HEK293 (cell line): ENCODE results near the gene RSL24D1.

Experiments used
- CTCF ChIA-PET: fragments of 350-600 bp; formaldehyde crosslinking; extraction: SDS; loops from one replicate; lab custom pipeline; 2021; ENCODE audit warnings: antibody characterized with exemption; lab: Yijun Ruan, JAX
- POLR2A ChIA-PET: fragments of 300-600 bp; formaldehyde crosslinking; extraction: SDS; loops from one replicate; lab custom pipeline; 2020; ENCODE audit warnings: antibody characterized with exemption, inconsistent platforms; lab: Yijun Ruan, JAX
- H3K27ac ChIP-seq: fragments of 200-500 bp; sonication (Bioruptor generic); 2 replicates; pipeline ENCODE4 v1.5.1; 2014; ENCODE audit warnings: low read depth, low read length, control low read depth, inconsistent platforms; ENCODE audit errors: extremely low read depth
- H3K36me3 ChIP-seq, 2 experiments: fragments of 200-500 bp in 1 of 2; sonication (Bioruptor generic) in 1 of 2; 1 replicate in 1 of 2; 2 replicates in 1 of 2; pipeline ENCODE4 v1.5.1; 2014 to 2017; ENCODE audit warnings: inconsistent platforms in 2 of 2, low read length in 2 of 2; ENCODE audit not compliant: control insufficient read depth in 2 of 2, insufficient read depth in 1 of 2
- H3K4me1 ChIP-seq: fragments of 200-500 bp; sonication (Bioruptor generic); 2 replicates; pipeline ENCODE4 v1.5.1; 2014; ENCODE audit warnings: mild to moderate bottlenecking, low read length, inconsistent platforms; ENCODE audit not compliant: control insufficient read depth, insufficient read depth
- H3K4me3 ChIP-seq: 2 replicates; pipeline ENCODE4 v1.5.1; 2011; ENCODE audit warnings: low read depth, mild to moderate bottlenecking, control low read depth, low read length, moderate library complexity
- H3K9me3 ChIP-seq: fragments of 200-500 bp; sonication (Bioruptor generic); 2 replicates; pipeline ENCODE4 v1.5.1; 2014; ENCODE audit warnings: low read depth, low read length, inconsistent platforms; ENCODE audit not compliant: control insufficient read depth, insufficient read depth
- KLF1 ChIP-seq: fragments of 450-650 bp; formaldehyde crosslinking; IDR thresholded peaks from 2 replicates; pipeline ENCODE4 v1.5.1; 2016; ENCODE audit warnings: missing biosample characterization, missing genetic modification characterization
- ZBTB7A ChIP-seq: fragments of 450-650 bp; formaldehyde crosslinking; IDR thresholded peaks from 2 replicates; pipeline ENCODE4 v1.5.1; 2016; ENCODE audit warnings: low read depth, missing biosample characterization, missing genetic modification characterization
- ZNF174 ChIP-seq: fragments of 450-650 bp; formaldehyde crosslinking; IDR thresholded peaks from 2 replicates; pipeline ENCODE4 v1.5.0; 2017; ENCODE audit warnings: missing biosample characterization, mild to moderate bottlenecking, missing genetic modification characterization
- ZNF223 ChIP-seq: fragments of 450-650 bp; formaldehyde crosslinking; IDR thresholded peaks from 2 replicates; pipeline ENCODE4 v1.5.1; 2016; ENCODE audit warnings: missing biosample characterization, missing genetic modification characterization
- ZNF423 ChIP-seq: fragments of 450-650 bp; formaldehyde crosslinking; IDR thresholded peaks from 2 replicates; pipeline ENCODE4 v1.5.1; 2016; ENCODE audit warnings: missing biosample characterization, missing genetic modification characterization
- ZNF48 ChIP-seq: fragments of 450-650 bp; formaldehyde crosslinking; IDR thresholded peaks from 2 replicates; pipeline ENCODE4 v1.5.1; 2016; ENCODE audit warnings: missing biosample characterization, missing genetic modification characterization
- ZNF529 ChIP-seq: fragments of 450-650 bp; formaldehyde crosslinking; IDR thresholded peaks from 2 replicates; pipeline ENCODE4 v1.5.1; 2017; ENCODE audit warnings: missing genetic modification characterization, missing biosample characterization; ENCODE audit not compliant: insufficient replicate concordance
- ZNF558 ChIP-seq: fragments of 450-650 bp; formaldehyde crosslinking; IDR thresholded peaks from 2 replicates; pipeline ENCODE4 v1.5.1; 2016; ENCODE audit warnings: missing biosample characterization, missing genetic modification characterization
- ZNF560 ChIP-seq: fragments of 450-650 bp; formaldehyde crosslinking; IDR thresholded peaks from 2 replicates; pipeline ENCODE4 v1.5.1; 2017; ENCODE audit warnings: missing biosample characterization, missing genetic modification characterization, borderline replicate concordance
- ZNF621 ChIP-seq: fragments of 450-650 bp; formaldehyde crosslinking; IDR thresholded peaks from 2 replicates; pipeline ENCODE4 v1.5.1; 2017; ENCODE audit warnings: missing biosample characterization, missing genetic modification characterization
- ZNF623 ChIP-seq: fragments of 450-650 bp; formaldehyde crosslinking; IDR thresholded peaks from 2 replicates; pipeline ENCODE4 v1.5.1; 2016; ENCODE audit warnings: missing biosample characterization, missing genetic modification characterization
- ZNF785 ChIP-seq: fragments of 450-650 bp; formaldehyde crosslinking; IDR thresholded peaks from 2 replicates; pipeline ENCODE4 v1.5.1; 2016; ENCODE audit warnings: missing biosample characterization, missing genetic modification characterization
- ZNF837 ChIP-seq: fragments of 450-650 bp; formaldehyde crosslinking; IDR thresholded peaks from 2 replicates; pipeline ENCODE4 v1.5.1; 2016; ENCODE audit warnings: missing biosample characterization, missing genetic modification characterization
- ZXDB ChIP-seq: fragments of 450-650 bp; formaldehyde crosslinking; IDR thresholded peaks from 2 replicates; pipeline ENCODE4 v1.5.1; 2016; ENCODE audit warnings: missing biosample characterization, missing genetic modification characterization
- TF ChIP-seq, protein P1 (sequence below): fragments of 450-650 bp; formaldehyde crosslinking; IDR thresholded peaks from 2 replicates; pipeline ENCODE4 v1.5.1; 2016; ENCODE audit warnings: missing biosample characterization, missing genetic modification characterization, borderline replicate concordance
- TF ChIP-seq, protein P2 (sequence below): fragments of 450-650 bp; formaldehyde crosslinking; IDR thresholded peaks from 2 replicates; pipeline ENCODE4 v1.5.1; 2016; ENCODE audit warnings: missing biosample characterization, missing genetic modification characterization
- TF ChIP-seq, protein P3 (sequence below): fragments of 450-650 bp; formaldehyde crosslinking; IDR thresholded peaks from 2 replicates; pipeline ENCODE4 v1.5.1; 2016; ENCODE audit warnings: missing biosample characterization, missing genetic modification characterization
- TF ChIP-seq, protein P4 (sequence below): fragments of 450-650 bp; formaldehyde crosslinking; IDR thresholded peaks from 2 replicates; pipeline ENCODE4 v1.5.1; 2016; ENCODE audit warnings: missing biosample characterization, missing genetic modification characterization, borderline replicate concordance

Gene RSL24D1

DNA sequence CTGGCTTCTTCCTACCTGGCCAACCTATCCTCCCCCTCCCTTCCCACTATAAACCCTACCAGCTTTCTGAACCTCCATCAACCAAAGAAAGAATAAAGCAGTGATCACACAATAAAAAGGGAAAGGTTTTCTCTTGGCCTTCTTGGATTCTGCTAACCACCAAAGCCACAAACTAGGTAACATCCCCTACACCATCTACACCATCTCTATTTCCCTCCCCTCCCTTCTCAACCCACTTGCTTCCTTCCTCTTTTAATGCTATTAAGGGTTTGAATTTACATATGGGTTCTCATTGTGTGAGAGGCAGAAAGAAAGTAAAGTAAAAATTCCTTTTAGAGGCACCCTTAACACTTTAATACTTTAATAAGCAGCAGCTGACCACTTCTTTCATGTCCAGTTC is 25.8 kb upstream of the RSL24D1 start:
- TF ChIP-seq ZBTB7A (tag by site-specific recombination): no peak
- no peak for TF ChIP-seq ZNF560
- no peak for TF ChIP-seq ZNF785 (tag by site-specific recombination)
- TF ChIP-seq ZNF48 (tag by site-specific recombination): no peak
- no peak for TF ChIP-seq ZNF423
- TF ChIP-seq KLF1 (tag by site-specific recombination): no peak
- TF ChIP-seq ZXDB (tag by site-specific recombination): no peak
- no peak for TF ChIP-seq ZNF623 (tag by site-specific recombination)
- no peak for TF ChIP-seq ZNF223 (tag by site-specific recombination)
- TF ChIP-seq, protein P1, sequence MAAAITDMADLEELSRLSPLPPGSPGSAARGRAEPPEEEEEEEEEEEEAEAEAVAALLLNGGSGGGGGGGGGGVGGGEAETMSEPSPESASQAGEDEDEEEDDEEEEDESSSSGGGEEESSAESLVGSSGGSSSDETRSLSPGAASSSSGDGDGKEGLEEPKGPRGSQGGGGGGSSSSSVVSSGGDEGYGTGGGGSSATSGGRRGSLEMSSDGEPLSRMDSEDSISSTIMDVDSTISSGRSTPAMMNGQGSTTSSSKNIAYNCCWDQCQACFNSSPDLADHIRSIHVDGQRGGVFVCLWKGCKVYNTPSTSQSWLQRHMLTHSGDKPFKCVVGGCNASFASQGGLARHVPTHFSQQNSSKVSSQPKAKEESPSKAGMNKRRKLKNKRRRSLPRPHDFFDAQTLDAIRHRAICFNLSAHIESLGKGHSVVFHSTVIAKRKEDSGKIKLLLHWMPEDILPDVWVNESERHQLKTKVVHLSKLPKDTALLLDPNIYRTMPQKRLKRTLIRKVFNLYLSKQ: no peak
- TF ChIP-seq ZNF837: no peak
- TF ChIP-seq, protein P2, sequence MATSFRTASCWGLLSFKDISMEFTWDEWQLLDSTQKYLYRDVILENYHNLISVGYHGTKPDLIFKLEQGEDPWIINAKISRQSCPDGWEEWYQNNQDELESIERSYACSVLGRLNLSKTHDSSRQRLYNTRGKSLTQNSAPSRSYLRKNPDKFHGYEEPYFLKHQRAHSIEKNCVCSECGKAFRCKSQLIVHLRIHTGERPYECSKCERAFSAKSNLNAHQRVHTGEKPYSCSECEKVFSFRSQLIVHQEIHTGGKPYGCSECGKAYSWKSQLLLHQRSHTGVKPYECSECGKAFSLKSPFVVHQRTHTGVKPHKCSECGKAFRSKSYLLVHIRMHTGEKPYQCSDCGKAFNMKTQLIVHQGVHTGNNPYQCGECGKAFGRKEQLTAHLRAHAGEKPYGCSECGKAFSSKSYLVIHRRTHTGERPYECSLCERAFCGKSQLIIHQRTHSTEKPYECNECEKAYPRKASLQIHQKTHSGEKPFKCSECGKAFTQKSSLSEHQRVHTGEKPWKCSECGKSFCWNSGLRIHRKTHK (tag by site-specific recombination): no peak
- no peak for TF ChIP-seq ZNF174 (tag by site-specific recombination)
- TF ChIP-seq ZNF621 (tag by site-specific recombination): no peak
- TF ChIP-seq, all 188 proteins: peak for 0
- H3K9me3 ChIP-seq: no peaks in the 10 kb centered on the region
- CTCF ChIA-PET: no interaction called here
- H3K36me3 ChIP-seq: no peaks in the 10 kb centered on the region
- no peak overlapping the region for H3K4me3 ChIP-seq
- no peaks in the 10 kb centered on the region for H3K4me1 ChIP-seq
- POLR2A ChIA-PET: no interaction called here
- H3K27ac ChIP-seq: no peak overlapping the region

DNA sequence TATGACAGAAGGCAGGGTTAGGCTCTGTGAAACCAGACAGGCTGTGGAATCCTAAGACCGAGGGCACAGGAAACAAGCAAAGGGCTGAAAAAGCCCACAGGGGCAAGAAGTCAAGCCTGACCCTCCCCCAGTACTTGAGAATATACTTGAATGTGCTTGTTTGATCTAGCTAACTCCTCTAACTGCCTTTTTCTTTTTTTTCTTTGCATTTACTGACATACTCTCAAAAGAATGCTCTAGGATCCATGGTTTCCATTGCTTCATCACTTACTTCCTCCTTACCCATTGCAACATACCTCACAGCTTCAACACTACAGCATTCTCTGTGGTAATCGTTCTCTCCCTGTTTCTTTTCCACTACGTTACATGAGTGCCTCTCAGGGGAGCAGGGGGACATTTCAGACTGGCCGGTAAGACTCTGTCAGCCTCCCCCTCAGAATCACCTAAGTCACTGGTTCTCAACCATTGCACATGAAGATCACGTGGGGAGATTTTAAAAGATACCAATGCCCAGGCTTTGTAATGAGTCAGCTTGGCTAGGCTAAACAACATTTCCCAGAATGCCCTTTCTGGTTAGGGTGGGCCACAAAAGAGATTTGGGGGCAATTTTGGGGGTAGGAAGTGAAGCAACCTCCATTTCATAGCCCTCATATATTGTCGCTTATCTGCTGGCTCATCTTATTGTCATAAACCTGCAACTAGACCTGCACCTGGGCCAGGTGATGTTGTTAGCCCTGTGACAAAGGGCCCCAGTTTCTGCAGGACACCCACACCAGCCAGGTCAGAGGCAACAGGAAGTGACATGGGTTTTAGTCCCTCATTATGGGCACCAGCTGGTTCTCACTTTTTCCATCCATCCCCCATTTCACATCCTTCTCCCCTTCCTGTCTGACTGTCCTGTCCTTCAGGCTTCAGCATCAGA is 24.6 kb upstream of the RSL24D1 start:
- Histone ChIP-seq H3K4me1 (no peaks in the 10 kb centered on the region), H3K4me3 (no peak overlapping the region), H3K27ac (no peak overlapping the region), H3K9me3 (no peaks in the 10 kb centered on the region), H3K36me3 (no peaks in the 10 kb centered on the region)
- CTCF ChIA-PET: no interaction called here
- POLR2A ChIA-PET: no interaction called here
- TF ChIP-seq, protein P3, sequence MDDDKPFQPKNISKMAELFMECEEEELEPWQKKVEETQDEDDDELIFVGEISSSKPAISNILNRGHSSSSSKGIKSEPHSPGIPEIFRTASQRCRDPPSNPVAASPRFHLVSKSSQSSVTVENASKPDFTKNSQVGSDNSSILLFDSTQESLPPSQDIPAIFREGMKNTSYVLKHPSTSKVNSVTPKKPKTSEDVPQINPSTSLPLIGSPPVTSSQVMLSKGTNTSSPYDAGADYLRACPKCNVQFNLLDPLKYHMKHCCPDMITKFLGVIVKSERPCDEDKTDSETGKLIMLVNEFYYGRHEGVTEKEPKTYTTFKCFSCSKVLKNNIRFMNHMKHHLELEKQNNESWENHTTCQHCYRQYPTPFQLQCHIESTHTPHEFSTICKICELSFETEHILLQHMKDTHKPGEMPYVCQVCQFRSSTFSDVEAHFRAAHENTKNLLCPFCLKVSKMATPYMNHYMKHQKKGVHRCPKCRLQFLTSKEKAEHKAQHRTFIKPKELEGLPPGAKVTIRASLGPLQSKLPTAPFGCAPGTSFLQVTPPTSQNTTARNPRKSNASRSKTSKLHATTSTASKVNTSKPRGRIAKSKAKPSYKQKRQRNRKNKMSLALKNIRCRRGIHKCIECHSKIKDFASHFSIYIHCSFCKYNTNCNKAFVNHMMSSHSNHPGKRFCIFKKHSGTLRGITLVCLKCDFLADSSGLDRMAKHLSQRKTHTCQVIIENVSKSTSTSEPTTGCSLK (tag by site-specific recombination): no peak
- TF ChIP-seq ZNF529 (tag by site-specific recombination): no peak
- TF ChIP-seq ZNF558 (tag by site-specific recombination): no peak
- TF ChIP-seq, protein P4, sequence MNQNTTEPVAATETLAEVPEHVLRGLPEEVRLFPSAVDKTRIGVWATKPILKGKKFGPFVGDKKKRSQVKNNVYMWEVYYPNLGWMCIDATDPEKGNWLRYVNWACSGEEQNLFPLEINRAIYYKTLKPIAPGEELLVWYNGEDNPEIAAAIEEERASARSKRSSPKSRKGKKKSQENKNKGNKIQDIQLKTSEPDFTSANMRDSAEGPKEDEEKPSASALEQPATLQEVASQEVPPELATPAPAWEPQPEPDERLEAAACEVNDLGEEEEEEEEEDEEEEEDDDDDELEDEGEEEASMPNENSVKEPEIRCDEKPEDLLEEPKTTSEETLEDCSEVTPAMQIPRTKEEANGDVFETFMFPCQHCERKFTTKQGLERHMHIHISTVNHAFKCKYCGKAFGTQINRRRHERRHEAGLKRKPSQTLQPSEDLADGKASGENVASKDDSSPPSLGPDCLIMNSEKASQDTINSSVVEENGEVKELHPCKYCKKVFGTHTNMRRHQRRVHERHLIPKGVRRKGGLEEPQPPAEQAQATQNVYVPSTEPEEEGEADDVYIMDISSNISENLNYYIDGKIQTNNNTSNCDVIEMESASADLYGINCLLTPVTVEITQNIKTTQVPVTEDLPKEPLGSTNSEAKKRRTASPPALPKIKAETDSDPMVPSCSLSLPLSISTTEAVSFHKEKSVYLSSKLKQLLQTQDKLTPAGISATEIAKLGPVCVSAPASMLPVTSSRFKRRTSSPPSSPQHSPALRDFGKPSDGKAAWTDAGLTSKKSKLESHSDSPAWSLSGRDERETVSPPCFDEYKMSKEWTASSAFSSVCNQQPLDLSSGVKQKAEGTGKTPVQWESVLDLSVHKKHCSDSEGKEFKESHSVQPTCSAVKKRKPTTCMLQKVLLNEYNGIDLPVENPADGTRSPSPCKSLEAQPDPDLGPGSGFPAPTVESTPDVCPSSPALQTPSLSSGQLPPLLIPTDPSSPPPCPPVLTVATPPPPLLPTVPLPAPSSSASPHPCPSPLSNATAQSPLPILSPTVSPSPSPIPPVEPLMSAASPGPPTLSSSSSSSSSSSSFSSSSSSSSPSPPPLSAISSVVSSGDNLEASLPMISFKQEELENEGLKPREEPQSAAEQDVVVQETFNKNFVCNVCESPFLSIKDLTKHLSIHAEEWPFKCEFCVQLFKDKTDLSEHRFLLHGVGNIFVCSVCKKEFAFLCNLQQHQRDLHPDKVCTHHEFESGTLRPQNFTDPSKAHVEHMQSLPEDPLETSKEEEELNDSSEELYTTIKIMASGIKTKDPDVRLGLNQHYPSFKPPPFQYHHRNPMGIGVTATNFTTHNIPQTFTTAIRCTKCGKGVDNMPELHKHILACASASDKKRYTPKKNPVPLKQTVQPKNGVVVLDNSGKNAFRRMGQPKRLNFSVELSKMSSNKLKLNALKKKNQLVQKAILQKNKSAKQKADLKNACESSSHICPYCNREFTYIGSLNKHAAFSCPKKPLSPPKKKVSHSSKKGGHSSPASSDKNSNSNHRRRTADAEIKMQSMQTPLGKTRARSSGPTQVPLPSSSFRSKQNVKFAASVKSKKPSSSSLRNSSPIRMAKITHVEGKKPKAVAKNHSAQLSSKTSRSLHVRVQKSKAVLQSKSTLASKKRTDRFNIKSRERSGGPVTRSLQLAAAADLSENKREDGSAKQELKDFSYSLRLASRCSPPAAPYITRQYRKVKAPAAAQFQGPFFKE (tag by site-specific recombination): no peak
